ENCODE results near the gene ICAM3.
A peak's percentile ranks its signal among the peaks of the same experiment; 100 is the strongest.

The ICAM3 gene

GRCh38 chr19:10291554-10292205 is 47.7 kb downstream of the ICAM3 start:
- Histone ChIP-seq H3K27ac (ENCODE audit: insufficient read depth, low read depth, low read length, poor library complexity, severe bottlenecking) (no peak overlapping the region), H3K4me3 (ENCODE audit: insufficient read depth, low read depth, low read length) (peak overlapping the region; percentile 28), H3K4me1 (ENCODE audit: control insufficient read depth, insufficient read depth, low read length) (peaks cover 27% of the 10 kb centered on the region), H3K27me3 (ENCODE audit: control insufficient read depth, insufficient read depth, low read length, poor library complexity, severe bottlenecking) (peaks cover 100% of the 10 kb centered on the region), H3K9me3 (ENCODE audit: control insufficient read depth, low read length) (no peaks in the 10 kb centered on the region), H3K36me3 (ENCODE audit: control insufficient read depth, insufficient read depth, low read length) (no peaks in the 10 kb centered on the region)
- WGBS, 2 experiments: 7% methylated on average over 49 of the region's 49 CpGs

- Histone ChIP-seq H3K36me3 (ENCODE audit: control insufficient read depth, insufficient read depth, low read length) (no peaks in the 10 kb centered on the region), H3K4me1 (ENCODE audit: control insufficient read depth, insufficient read depth, low read length) (peaks cover 26% of the 10 kb centered on the region), H3K9me3 (ENCODE audit: control insufficient read depth, low read length) (no peaks in the 10 kb centered on the region), H3K4me3 (ENCODE audit: insufficient read depth, low read depth, low read length) (peak overlapping the region; percentile 28), H3K27me3 (ENCODE audit: control insufficient read depth, insufficient read depth, low read length, poor library complexity, severe bottlenecking) (peaks cover 100% of the 10 kb centered on the region), H3K27ac (ENCODE audit: insufficient read depth, low read depth, low read length, poor library complexity, severe bottlenecking) (no peak overlapping the region)
- WGBS, 2 experiments: 2% methylated on average over 57 of the region's 57 CpGs
These were observed 48.4 kb downstream of the ICAM3 start for GRCh38 chr19:10290876-10291553.

GRCh38 chr19:10290357-10290875 is 49.0 kb downstream of the ICAM3 start:
- no peak overlapping the region for H3K27ac ChIP-seq (ENCODE audit: insufficient read depth, low read depth, low read length, poor library complexity, severe bottlenecking)
- no peaks in the 10 kb centered on the region for H3K36me3 ChIP-seq (ENCODE audit: control insufficient read depth, insufficient read depth, low read length)
- peaks cover 23% of the 10 kb centered on the region for H3K4me1 ChIP-seq (ENCODE audit: control insufficient read depth, insufficient read depth, low read length)
- H3K4me3 ChIP-seq (ENCODE audit: insufficient read depth, low read depth, low read length): peak overlapping the region; percentile 16
- H3K9me3 ChIP-seq (ENCODE audit: control insufficient read depth, low read length): no peaks in the 10 kb centered on the region
- 2% methylated on average over 30 of the region's 30 CpGs for WGBS, 2 experiments
- peaks cover 97% of the 10 kb centered on the region for H3K27me3 ChIP-seq (ENCODE audit: control insufficient read depth, insufficient read depth, low read length, poor library complexity, severe bottlenecking)

- 1% methylated on average over 44 to 45 of the region's 45 CpGs for WGBS, 2 experiments
- peak within 1 kb of the TSS; percentile 28 for H3K4me3 ChIP-seq (ENCODE audit: insufficient read depth, low read depth, low read length)
These were observed 49.5 kb downstream of the ICAM3 start, which contains the start of gene ICAM5 for GRCh38 chr19:10289836-10290356. ICAM5 (plus strand) TSS chr19:10289952; CDS start chr19:10290044, 92 bp downstream.

GRCh38 chr19:10289167-10289835 is 50.1 kb downstream of the ICAM3 start:
- peaks cover 86% of the 10 kb centered on the region for H3K27me3 ChIP-seq (ENCODE audit: control insufficient read depth, insufficient read depth, low read length, poor library complexity, severe bottlenecking)
- H3K4me3 ChIP-seq (ENCODE audit: insufficient read depth, low read depth, low read length): peak overlapping the region; percentile 16

More at GRCh38 chr19:10289836-10290356, 49.5 kb downstream of the ICAM3 start, which contains the start of gene ICAM5:
- H3K36me3 ChIP-seq (ENCODE audit: control insufficient read depth, insufficient read depth, low read length): no peaks in the 10 kb centered on the region
- H3K4me1 ChIP-seq (ENCODE audit: control insufficient read depth, insufficient read depth, low read length): peaks cover 23% of the 10 kb centered on the region
- no peak within 1 kb of the TSS for H3K27ac ChIP-seq (ENCODE audit: insufficient read depth, low read depth, low read length, poor library complexity, severe bottlenecking)
- H3K27me3 ChIP-seq (ENCODE audit: control insufficient read depth, insufficient read depth, low read length, poor library complexity, severe bottlenecking): peaks cover 92% of the 10 kb centered on the region
- H3K9me3 ChIP-seq (ENCODE audit: control insufficient read depth, low read length): no peaks in the 10 kb centered on the region

GRCh38 chr19:10288662-10289166 is 50.7 kb downstream of the ICAM3 start:
- Histone ChIP-seq H3K36me3 (ENCODE audit: control insufficient read depth, insufficient read depth, low read length) (no peaks in the 10 kb centered on the region), H3K27ac (ENCODE audit: insufficient read depth, low read depth, low read length, poor library complexity, severe bottlenecking) (no peak overlapping the region), H3K9me3 (ENCODE audit: control insufficient read depth, low read length) (no peaks in the 10 kb centered on the region), H3K27me3 (ENCODE audit: control insufficient read depth, insufficient read depth, low read length, poor library complexity, severe bottlenecking) (peaks cover 80% of the 10 kb centered on the region), H3K4me1 (ENCODE audit: control insufficient read depth, insufficient read depth, low read length) (peaks cover 23% of the 10 kb centered on the region), H3K4me3 (ENCODE audit: insufficient read depth, low read depth, low read length) (no peak overlapping the region)
- 3 to 4% methylated on average over 23 of the region's 23 CpGs for WGBS, 2 experiments

More at GRCh38 chr19:10289167-10289835, 50.1 kb downstream of the ICAM3 start:
- H3K36me3 ChIP-seq (ENCODE audit: control insufficient read depth, insufficient read depth, low read length): no peaks in the 10 kb centered on the region
- WGBS, 2 experiments: 2% methylated on average over 50 of the region's 50 CpGs
- no peaks in the 10 kb centered on the region for H3K9me3 ChIP-seq (ENCODE audit: control insufficient read depth, low read length)
- no peak overlapping the region for H3K27ac ChIP-seq (ENCODE audit: insufficient read depth, low read depth, low read length, poor library complexity, severe bottlenecking)
- H3K4me1 ChIP-seq (ENCODE audit: control insufficient read depth, insufficient read depth, low read length): peaks cover 23% of the 10 kb centered on the region

GRCh38 chr19:10286803-10287737 is 52.4 kb downstream of the ICAM3 start, which contains the start of gene ICAM4:
ICAM4 (plus strand) TSS chr19:10286955; CDS start chr19:10287013, 58 bp downstream.
- 8% methylated on average over 59 of the region's 59 CpGs for WGBS, 2 experiments
- Histone ChIP-seq H3K9me3 (ENCODE audit: control insufficient read depth, low read length) (no peaks in the 10 kb centered on the region), H3K4me1 (ENCODE audit: control insufficient read depth, insufficient read depth, low read length) (peaks cover 23% of the 10 kb centered on the region), H3K4me3 (ENCODE audit: insufficient read depth, low read depth, low read length) (peak within 1 kb of the TSS; percentile 13), H3K36me3 (ENCODE audit: control insufficient read depth, insufficient read depth, low read length) (no peaks in the 10 kb centered on the region), H3K27ac (ENCODE audit: insufficient read depth, low read depth, low read length, poor library complexity, severe bottlenecking) (no peak within 1 kb of the TSS), H3K27me3 (ENCODE audit: control insufficient read depth, insufficient read depth, low read length, poor library complexity, severe bottlenecking) (peaks cover 63% of the 10 kb centered on the region)

- Histone ChIP-seq H3K4me1 (ENCODE audit: control insufficient read depth, insufficient read depth, low read length) (peaks cover 9% of the 10 kb centered on the region), H3K9me3 (ENCODE audit: control insufficient read depth, low read length) (no peaks in the 10 kb centered on the region), H3K27ac (ENCODE audit: insufficient read depth, low read depth, low read length, poor library complexity, severe bottlenecking) (no peak overlapping the region), H3K36me3 (ENCODE audit: control insufficient read depth, insufficient read depth, low read length) (no peaks in the 10 kb centered on the region), H3K27me3 (ENCODE audit: control insufficient read depth, insufficient read depth, low read length, poor library complexity, severe bottlenecking) (peaks cover 47% of the 10 kb centered on the region), H3K4me3 (ENCODE audit: insufficient read depth, low read depth, low read length) (no peak overlapping the region)
- 90 to 91% methylated on average over 4 of the region's 4 CpGs for WGBS, 2 experiments
These were observed 54.0 kb downstream of the ICAM3 start for GRCh38 chr19:10285393-10285792.

- Histone ChIP-seq H3K4me1 (ENCODE audit: control insufficient read depth, insufficient read depth, low read length) (peaks cover 5% of the 10 kb centered on the region), H3K27me3 (ENCODE audit: control insufficient read depth, insufficient read depth, low read length, poor library complexity, severe bottlenecking) (peaks cover 42% of the 10 kb centered on the region), H3K27ac (ENCODE audit: insufficient read depth, low read depth, low read length, poor library complexity, severe bottlenecking) (no peak overlapping the region), H3K36me3 (ENCODE audit: control insufficient read depth, insufficient read depth, low read length) (no peaks in the 10 kb centered on the region), H3K4me3 (ENCODE audit: insufficient read depth, low read depth, low read length) (no peak overlapping the region), H3K9me3 (ENCODE audit: control insufficient read depth, low read length) (no peaks in the 10 kb centered on the region)
- 94 to 95% methylated on average over 13 of the region's 13 CpGs for WGBS, 2 experiments
These were observed 54.5 kb downstream of the ICAM3 start for GRCh38 chr19:10284960-10285278.
